K562 (cell line): Measurements from ENCODE around the gene BLZF1. TPM values are rescaled to one million over a fixed set of nuclear protein-coding genes. Genes with fewer than 3 reads are reported as not detected.
A peak's percentile ranks its signal among the peaks of the same experiment; 100 is the strongest.
"Not testable (repeated sequence)": the region's sequence is repeated elsewhere in the genome, so short reads cannot be mapped to it uniquely, and the experiment has no call there.

Experiments used
- ATAC-seq: fragments of 200-7000 bp; cut with Tn5 transposase; 3 replicates; pipeline ENCODE4 v1.9.1; 2020; ENCODE audit warnings: moderate library complexity
- BruUV-seq: library from RNA; stranded (reverse); fragments of 400-500 nt; replicated peaks from 2 replicates; lab custom pipeline; 2021; lab: Mats Ljungman, UMichigan
- CTCF ChIA-PET: fragments of 300-600 bp; formaldehyde crosslinking; extraction: SDS; loops from one replicate; lab custom pipeline; 2021; ENCODE audit warnings: low intra/inter-chr PET ratio; lab: Yijun Ruan, JAX
- POLR2A ChIA-PET: fragments of 300-600, 350-650 bp; sonication (Branson Sonifier 250); formaldehyde crosslinking; extraction: SDS; loops from one replicate; lab custom pipeline; 2021; ENCODE audit warnings: antibody characterized with exemption, inconsistent platforms; lab: Yijun Ruan, JAX
- DNase-seq, 4 experiments: peaks; one replicate each; pipeline versions ENCODE4 v3.0.0 to v3.0.0-alpha.2; 2011 to 2018; ENCODE audit warnings: low spot score in 3 of 4, mixed read lengths in 3 of 4; ENCODE audit errors: extremely low read depth in 1 of 4
- FAIRE-seq: peaks from 2 replicates; lab custom pipeline; 2011; peaks lifted over from hg19 to GRCh38; lab: Jason Lieb, UNC
- H2AFZ ChIP-seq: 2 replicates; pipeline ENCODE4 v1.6.0; 2011; ENCODE audit warnings: low read depth, low read length, control low read depth, inconsistent platforms
- H3K27ac ChIP-seq: fragments of 200-600 bp; 3 replicates; pipeline ENCODE4 v1.8.0; 2011; ENCODE audit warnings: low read depth, mild to moderate bottlenecking, control low read depth, inconsistent platforms, low read length, moderate library complexity, mixed read lengths; ENCODE audit errors: extremely low read depth
- H3K27me3 ChIP-seq, 2 experiments: fragments of 300-600 bp in 1 of 2; 2 replicates in 1 of 2; 3 replicates in 1 of 2; pipeline versions ENCODE4 v1.6.0 to v1.8.0; 2011; ENCODE audit warnings: inconsistent platforms in 2 of 2, low read length in 2 of 2, mild to moderate bottlenecking in 1 of 2, mixed read lengths in 1 of 2, moderate library complexity in 1 of 2; ENCODE audit not compliant: control insufficient read depth in 2 of 2, insufficient read depth in 2 of 2
- H3K36me3 ChIP-seq: fragments of 300-600 bp; 3 replicates; pipeline ENCODE4 v1.8.0; 2011; ENCODE audit warnings: mild to moderate bottlenecking, low read length, inconsistent platforms; ENCODE audit not compliant: control insufficient read depth, insufficient read depth
- H3K4me1 ChIP-seq, 2 experiments: fragments of 200-600 bp in 1 of 2; replicated peaks in 1 of 2; 2 replicates in 1 of 2; 3 replicates in 1 of 2; pipeline versions ENCODE4 v1.5.1 to v1.8.0; 2011; ENCODE audit warnings: inconsistent platforms in 2 of 2, low read length in 2 of 2, mild to moderate bottlenecking in 1 of 2, mixed read lengths in 1 of 2, moderate library complexity in 1 of 2; ENCODE audit not compliant: control insufficient read depth in 2 of 2, insufficient read depth in 2 of 2
- H3K4me2 ChIP-seq: 2 replicates; pipeline ENCODE4 v1.6.1; 2011; ENCODE audit warnings: low read length, control low read depth, inconsistent platforms, mixed read lengths; ENCODE audit not compliant: insufficient read depth
- H3K4me3 ChIP-seq: fragments of 200-600 bp; sonication (generic), shearing (Covaris generic); 2 replicates; pipeline ENCODE4 v1.5.1; 2016; ENCODE audit warnings: control low read depth, inconsistent platforms
- H3K79me2 ChIP-seq: fragments of 200-600 bp; 3 replicates; pipeline ENCODE4 v1.8.0; 2011; ENCODE audit warnings: low read length, inconsistent platforms; ENCODE audit not compliant: control insufficient read depth, insufficient read depth
- H3K9ac ChIP-seq, 2 experiments: 2 replicates each; pipeline versions ENCODE4 v1.6.0 to v1.6.1; 2011; ENCODE audit warnings: low read depth in 2 of 2, low read length in 2 of 2, control low read depth in 1 of 2, inconsistent platforms in 1 of 2, mild to moderate bottlenecking in 1 of 2, mixed read lengths in 1 of 2; ENCODE audit not compliant: insufficient read depth in 1 of 2
- H3K9me1 ChIP-seq: one replicate; pipeline ENCODE4 v1.6.0; 2011; ENCODE audit warnings: inconsistent platforms, mild to moderate bottlenecking, low read length, moderate library complexity; ENCODE audit not compliant: control insufficient read depth, insufficient read depth
- H3K9me3 ChIP-seq: replicated peaks from 2 replicates; pipeline ENCODE4 v1.5.1; 2011; ENCODE audit warnings: low read depth, low read length, inconsistent platforms; ENCODE audit not compliant: control insufficient read depth, insufficient read depth
- H4K20me1 ChIP-seq: replicated peaks from 2 replicates; pipeline ENCODE4 v1.6.1; 2011; ENCODE audit warnings: low read length, inconsistent platforms, mixed read lengths; ENCODE audit not compliant: control insufficient read depth, insufficient read depth
- WGBS: fragments of 100-300 bp; shearing (Covaris generic); methylation state at CpG from one replicate; pipeline ENCODE4 v1.1.6; 2016; ENCODE audit warnings: low coverage, mixed read lengths; ENCODE audit not compliant: insufficient coverage; ENCODE audit errors: missing lambda C conversion rate; 5-methylcytosine and 5-hydroxymethylcytosine counted together
- in situ Hi-C: fragments of 300-500 bp; cut with MboI; formaldehyde crosslinking; loops from 4 replicates; pipeline ENCODE4 v1.15.0; 2018; ENCODE audit warnings: inconsistent platforms, mixed read lengths
- intact Hi-C: fragments of 100-400 bp; cut with micrococcal nuclease; formaldehyde crosslinking; loops from 2 replicates; pipeline ENCODE4 v1.14.2; 2022
- polyA plus RNA-seq, 8 experiments: library from polyadenylated mRNA; depleted of rRNA in 4 of 8; stranded (reverse) in 5 of 8; unstranded in 3 of 8; fragments of >200 nt; fragmentation: Nextera tagmentation in 2 of 8; fragmentation: Illumina TruSeq in 1 of 8; extraction: Ambion mirVana in 2 of 8; extraction: Trizol in 1 of 8; gene quantifications; 2 replicates each; pipeline versions ENCODE4 v1.2.1 to v1.2.3, GENCODE V29; 2011 to 2014; ENCODE audit warnings: inconsistent platforms in 1 of 8, missing spikeins in 1 of 8
- total RNA-seq, 7 experiments: library from RNA; depleted of rRNA in 6 of 7; stranded (reverse); fragments of >200 nt in 6 of 7; fragmentation: Illumina TruSeq in 2 of 7; extraction: Trizol in 2 of 7; gene quantifications; 2 replicates each; pipeline versions ENCODE4 v1.2.1 to v1.2.3, GENCODE V29; 2011 to 2021; ENCODE audit warnings: low replicate concordance in 1 of 7
- TF ChIP-seq, protein P1 (sequence below): fragments of 250-450 bp; sonication (Bioruptor Pico); IDR thresholded peaks from 2 replicates; pipeline ENCODE4 v1.4.0; 2020; ENCODE audit warnings: borderline replicate concordance
- TF ChIP-seq, protein P2 (sequence below): fragments of 450-650 bp; formaldehyde crosslinking; IDR thresholded peaks from 2 replicates; pipeline ENCODE4 v1.4.0; 2022; ENCODE audit warnings: mild to moderate bottlenecking, moderate library complexity
- TF ChIP-seq, protein P3 (sequence below): fragments of 450-650 bp; IDR thresholded peaks from 2 replicates; pipeline ENCODE4 v1.6.1; 2018; ENCODE audit not compliant: partially characterized antibody

BLZF1 gene
- total and polyA plus RNA-seq, 9 of the 15 experiments (the other 6 are each of a cell fraction or from before 2014, with no cell fraction given), result 20.5 to 32.8 (median 25.3) TPM

DNA sequence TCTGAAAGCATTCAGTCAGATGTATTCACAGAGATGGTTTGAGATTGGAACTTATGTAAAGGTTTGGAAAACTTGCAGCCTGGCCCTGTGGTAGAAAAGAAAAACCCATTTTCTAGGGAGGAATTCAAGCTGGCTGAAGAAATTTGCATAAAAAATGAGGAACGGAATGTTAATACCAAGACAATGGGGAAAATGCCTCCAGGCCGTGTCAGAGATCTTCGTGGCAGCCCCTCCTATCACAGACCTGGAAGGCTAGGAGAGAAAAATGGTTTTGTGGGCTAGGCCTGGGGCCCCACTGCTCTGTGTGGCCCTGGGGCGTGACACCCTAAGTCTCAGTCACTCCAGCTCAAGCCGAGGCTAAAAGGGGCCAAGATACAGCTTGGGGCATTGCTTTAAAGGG, 27.1 kb upstream of the BLZF1 start (continued):
- TF ChIP-seq, protein P1, sequence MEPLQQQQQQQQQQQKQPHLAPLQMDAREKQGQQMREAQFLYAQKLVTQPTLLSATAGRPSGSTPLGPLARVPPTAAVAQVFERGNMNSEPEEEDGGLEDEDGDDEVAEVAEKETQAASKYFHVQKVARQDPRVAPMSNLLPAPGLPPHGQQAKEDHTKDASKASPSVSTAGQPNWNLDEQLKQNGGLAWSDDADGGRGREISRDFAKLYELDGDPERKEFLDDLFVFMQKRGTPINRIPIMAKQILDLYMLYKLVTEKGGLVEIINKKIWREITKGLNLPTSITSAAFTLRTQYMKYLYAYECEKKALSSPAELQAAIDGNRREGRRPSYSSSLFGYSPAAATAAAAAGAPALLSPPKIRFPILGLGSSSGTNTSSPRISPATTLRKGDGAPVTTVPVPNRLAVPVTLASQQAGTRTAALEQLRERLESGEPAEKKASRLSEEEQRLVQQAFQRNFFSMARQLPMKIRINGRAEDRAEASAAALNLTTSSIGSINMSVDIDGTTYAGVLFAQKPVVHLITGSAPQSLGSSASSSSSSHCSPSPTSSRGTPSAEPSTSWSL (CRISPR knock-in tag), result no peak
- TF ChIP-seq, protein P2, sequence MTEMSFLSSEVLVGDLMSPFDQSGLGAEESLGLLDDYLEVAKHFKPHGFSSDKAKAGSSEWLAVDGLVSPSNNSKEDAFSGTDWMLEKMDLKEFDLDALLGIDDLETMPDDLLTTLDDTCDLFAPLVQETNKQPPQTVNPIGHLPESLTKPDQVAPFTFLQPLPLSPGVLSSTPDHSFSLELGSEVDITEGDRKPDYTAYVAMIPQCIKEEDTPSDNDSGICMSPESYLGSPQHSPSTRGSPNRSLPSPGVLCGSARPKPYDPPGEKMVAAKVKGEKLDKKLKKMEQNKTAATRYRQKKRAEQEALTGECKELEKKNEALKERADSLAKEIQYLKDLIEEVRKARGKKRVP (CRISPR knock-in tag), result no peak

DNA sequence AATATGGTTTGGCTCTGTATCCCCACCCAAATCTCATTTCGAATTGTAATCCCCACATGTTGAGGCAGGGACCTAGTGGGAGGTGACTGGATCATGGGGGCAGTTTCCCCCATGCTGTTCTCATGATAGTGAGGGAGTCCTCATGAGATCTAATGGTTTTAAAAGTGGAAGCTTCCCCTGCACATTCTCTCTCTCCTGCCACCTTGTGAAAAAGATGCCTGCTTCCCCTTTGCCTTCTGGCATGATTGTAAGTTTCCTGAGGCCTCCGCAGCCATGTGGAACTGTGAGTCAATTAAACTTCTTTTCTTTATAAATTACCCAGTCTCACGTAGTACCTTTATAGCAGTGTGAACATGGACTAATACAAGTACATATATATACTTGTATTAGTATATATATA, 25.9 kb upstream of the BLZF1 start:
- peaks cover 3 to 19% of the 10 kb centered on the region in 2 experiments; a peak in 3 of 5 replicates for H3K4me1 ChIP-seq
- POLR2A ChIA-PET, in situ Hi-C loops, H2AFZ ChIP-seq, H3K36me3 ChIP-seq, H3K9me3 ChIP-seq, H3K9me1 ChIP-seq, H3K27ac ChIP-seq, H3K27me3 ChIP-seq, BruUV-seq, H3K9ac ChIP-seq, CTCF ChIA-PET, ATAC-seq, H3K4me3 ChIP-seq, H3K79me2 ChIP-seq, H3K4me2 ChIP-seq, H4K20me1 ChIP-seq, FAIRE-seq, DNase-seq: not testable (repeated sequence)
- TF ChIP-seq, protein P3, sequence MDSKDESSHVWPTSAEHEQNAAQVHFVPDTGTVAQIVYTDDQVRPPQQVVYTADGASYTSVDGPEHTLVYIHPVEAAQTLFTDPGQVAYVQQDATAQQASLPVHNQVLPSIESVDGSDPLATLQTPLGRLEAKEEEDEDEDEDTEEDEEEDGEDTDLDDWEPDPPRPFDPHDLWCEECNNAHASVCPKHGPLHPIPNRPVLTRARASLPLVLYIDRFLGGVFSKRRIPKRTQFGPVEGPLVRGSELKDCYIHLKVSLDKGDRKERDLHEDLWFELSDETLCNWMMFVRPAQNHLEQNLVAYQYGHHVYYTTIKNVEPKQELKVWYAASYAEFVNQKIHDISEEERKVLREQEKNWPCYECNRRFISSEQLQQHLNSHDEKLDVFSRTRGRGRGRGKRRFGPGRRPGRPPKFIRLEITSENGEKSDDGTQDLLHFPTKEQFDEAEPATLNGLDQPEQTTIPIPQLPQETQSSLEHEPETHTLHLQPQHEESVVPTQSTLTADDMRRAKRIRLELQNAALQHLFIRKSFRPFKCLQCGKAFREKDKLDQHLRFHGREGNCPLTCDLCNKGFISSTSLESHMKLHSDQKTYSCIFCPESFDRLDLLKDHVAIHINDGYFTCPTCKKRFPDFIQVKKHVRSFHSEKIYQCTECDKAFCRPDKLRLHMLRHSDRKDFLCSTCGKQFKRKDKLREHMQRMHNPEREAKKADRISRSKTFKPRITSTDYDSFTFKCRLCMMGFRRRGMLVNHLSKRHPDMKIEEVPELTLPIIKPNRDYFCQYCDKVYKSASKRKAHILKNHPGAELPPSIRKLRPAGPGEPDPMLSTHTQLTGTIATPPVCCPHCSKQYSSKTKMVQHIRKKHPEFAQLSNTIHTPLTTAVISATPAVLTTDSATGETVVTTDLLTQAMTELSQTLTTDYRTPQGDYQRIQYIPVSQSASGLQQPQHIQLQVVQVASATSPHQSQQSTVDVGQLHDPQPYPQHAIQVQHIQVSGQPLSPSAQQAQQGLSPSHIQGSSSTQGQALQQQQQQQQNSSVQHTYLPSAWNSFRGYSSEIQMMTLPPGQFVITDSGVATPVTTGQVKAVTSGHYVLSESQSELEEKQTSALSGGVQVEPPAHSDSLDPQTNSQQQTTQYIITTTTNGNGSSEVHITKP, result peak; percentile 9
- intact Hi-C loops, result loop anchor here (10.0 kb wide), 2 partner anchors 527 to 707 kb away; no protein-coding TSS in a partner anchor
- WGBS, result 79% methylated on average over 3 of the region's 3 CpGs
